GM18909 (cell line): ENCODE data around the gene UQCC3.
"Not testable (repeated sequence)": the region's sequence is repeated elsewhere in the genome, so short reads cannot be mapped to it uniquely, and the experiment has no call there.

Experiments
- ATAC-seq: cut with Tn5 transposase; IDR thresholded peaks from one replicate; pipeline ENCODE4 v1.9.1; 2021; ENCODE audit warnings: mild to moderate bottlenecking; ENCODE audit not compliant: unreplicated experiment, poor library complexity

The UQCC3 gene

DNA sequence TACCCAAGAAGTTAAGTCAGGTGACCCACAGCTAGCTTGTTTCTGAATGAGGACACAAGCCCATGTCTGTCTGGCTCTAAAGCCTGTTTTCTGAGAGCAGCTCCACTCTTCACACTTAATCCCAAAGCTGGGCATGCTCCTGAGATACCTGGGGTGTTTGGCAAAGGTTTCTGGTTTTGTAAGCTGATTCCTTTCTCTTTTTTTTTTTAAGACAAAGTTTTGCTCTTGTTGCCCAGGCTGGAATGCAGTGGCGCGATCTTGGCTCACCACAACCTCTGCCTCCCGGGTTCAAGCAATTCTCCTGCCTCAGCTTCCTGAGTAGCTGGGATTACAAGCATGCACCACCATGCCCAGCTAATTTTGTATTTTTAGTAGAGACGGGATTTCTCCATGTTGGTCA, 22.2 kb downstream of the UQCC3 start:
- not testable (repeated sequence) for ATAC-seq

DNA sequence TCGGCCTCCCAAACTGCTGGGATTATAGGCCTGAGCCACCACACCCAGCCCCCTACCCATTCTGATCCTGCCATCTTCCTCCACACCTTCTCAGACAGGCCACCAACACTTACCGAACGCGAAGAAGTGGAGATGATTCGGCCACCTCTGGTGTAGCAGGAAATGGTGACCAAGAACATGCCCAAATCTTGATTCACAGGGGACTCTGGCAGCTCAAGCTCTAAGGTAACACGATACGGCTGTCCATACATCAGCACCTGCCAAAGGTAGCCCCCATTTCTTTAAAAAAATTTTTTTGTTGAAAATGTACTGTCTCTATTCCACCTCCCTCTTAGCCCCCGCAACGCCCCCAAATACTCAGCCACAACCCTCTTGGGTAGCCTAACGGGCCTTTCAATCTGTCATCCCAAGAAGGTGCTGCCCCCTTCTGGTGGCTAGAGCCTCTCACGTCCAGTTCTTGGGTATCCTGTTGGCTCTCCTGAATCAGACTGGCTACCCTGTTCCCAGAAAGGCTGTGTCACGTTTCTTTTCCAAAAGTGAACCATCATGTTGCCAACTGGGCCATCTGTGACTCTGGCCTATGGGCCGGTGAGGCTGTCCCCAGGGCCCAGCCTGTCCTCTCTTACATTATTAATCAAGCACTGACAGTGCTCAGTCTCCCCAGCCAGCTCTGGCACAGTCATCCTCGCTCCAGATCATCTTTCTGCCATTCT, 23.1 kb downstream of the UQCC3 start:
- ATAC-seq, result no peak

DNA sequence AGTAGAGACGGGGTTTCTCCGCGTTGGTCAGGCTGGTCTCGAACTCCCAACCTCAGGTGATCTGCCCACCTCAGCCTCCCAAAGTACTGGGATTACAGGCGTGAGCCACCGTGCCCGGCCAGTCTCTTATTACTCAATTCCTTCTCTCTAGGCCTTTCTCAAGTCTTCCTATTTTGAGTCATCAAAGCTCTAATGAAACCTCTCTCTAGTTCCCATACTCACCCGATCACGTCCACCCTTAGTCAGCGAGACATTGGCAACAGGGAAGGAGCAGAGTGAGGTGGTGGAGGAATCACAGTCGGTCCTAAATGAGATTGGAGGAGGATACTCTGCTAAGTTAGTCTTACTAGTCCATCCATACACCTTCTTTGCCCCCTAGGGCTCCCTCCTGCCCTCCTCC, 30.8 kb downstream of the UQCC3 start:
- no peak for ATAC-seq

DNA sequence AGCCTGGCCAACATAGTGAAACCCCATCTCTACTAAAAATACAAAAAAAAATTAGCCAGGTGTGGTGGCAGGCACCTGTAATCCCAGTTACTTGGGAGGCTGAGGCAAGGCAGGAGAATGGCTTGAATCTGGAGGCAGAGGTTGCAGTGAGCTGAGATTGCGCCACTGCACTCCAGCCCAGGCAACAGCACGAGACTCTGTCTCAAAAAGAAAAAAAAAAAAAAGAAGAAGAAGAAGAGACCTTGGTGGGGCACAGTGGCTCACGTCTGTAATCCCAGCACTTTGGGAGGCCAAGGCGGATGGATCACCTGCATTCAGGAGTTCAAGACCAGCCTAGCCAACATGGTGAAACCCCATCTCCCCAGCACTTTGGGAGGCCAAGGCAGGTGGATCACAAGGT, 32.4 kb downstream of the UQCC3 start:
- ATAC-seq, result not testable (repeated sequence)

DNA sequence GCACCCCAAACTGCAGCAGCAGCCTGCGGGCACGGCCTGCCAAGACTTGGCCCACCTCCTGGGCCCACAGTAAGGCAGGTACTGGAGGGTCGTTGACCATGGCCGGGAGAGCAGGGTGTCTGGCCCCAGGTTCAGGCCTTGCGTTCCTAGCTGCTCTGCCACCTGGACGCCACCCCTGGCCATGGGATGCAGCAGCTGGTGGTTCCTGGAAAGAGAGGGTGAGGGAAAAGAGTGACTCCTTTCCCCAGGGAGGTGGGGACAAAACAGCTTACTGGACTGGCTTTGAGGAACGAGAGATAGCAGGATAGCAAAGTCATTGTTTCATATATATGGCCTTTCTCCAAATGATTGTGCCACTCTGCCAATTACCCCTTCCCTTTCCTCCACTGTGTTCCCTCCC, 33.9 kb downstream of the UQCC3 start:
- no peak for ATAC-seq

DNA sequence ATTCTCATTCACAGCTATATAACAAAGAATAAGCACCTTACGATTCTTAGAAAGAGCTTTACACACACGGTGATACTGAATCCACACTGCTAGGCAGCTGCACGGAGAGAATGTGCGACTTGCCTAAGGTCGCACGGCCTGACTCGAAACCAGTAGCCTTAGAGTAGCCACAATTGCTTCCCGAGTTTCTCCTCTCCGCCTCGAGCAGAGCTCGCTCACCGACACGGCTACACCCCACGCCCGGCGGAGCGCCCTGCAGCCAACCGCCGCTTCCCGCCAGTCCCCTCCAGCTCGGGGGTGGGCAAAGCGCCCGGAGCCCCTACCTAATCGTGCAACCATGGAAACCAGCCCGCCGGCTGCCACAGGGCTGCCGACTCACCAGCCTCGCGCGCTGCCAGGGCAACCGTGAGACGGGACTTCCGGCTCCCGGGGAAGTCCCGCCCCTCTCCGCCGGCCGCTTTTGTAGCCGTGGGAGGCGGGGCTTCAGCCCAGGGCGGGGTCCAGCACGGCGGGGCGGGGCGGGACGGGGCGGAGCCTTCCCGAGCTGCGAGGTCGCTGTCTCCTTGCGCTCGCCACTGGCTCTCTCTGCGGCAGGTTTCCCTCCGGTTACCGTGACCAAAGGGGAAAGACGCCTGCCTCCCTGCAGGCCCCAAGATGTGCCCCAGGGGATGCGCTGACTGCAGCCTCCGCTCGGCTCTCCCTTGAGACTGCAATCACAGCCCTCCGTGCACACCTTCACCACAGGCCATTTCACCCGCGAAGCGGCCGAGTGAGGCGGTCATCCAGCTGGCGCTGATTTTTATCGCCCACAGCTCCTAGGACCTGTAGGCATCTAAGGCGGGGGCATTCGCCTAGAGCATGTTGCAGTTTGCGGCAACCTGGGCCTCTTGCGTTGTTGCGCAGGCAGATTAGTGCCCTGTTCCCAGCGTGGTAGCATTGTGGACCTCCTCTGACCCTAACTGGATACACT, 34.7 kb downstream of the UQCC3 start:
- peak; percentile 68 for ATAC-seq

DNA sequence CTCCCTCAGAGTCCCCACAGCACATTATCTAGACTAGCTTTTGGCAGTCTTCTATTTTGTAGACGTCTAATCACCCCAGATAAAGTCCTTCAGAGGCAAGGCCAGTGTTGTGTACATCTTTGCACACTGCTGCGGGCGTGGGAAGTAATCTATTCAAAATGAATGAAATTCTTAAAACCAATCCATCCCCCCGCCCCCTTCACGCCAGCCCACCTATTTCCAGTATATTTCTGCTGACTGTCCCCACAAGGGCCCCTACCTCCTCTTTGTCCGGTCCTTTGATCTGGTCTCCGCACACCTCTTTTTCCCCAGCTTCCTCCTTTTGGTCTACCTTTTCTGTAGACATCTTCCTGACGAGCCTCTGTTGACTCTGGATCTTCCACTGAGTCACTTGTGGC, 35.4 kb downstream of the UQCC3 start:
- no peak for ATAC-seq

DNA sequence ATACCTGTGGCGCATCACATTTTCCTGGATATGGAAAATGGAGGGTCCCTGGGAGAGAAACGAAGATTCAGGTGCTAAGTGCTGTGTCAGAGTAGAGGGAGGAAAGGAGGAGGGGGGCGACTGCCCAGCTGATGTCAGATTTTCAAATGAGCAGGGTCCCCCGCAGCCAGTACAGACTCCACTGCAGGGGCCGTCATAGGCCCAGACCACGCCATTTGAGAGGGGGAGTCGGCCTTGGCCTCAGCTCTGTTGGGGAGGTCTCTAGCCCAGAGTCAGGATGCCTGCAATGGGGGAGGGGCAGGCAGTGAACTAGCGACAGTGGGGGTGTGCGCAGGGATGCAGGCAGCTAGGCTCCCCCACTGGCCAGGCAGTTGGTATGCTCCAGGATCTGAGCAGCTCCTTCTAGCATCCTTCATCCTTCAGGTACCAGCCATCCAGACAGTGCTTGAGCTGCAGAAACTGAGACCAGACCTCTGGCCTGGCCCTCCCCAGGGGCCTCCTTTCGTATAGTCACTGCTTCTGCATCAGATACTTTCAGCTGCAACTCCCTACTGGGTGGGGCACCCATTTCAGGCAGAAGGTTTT, 35.9 kb downstream of the UQCC3 start, which contains the start of the genes BSCL2 and GNG3:
BSCL2 (minus strand) TSS at position 148 of the 585 bp plus-strand sequence. CDS start 229 bp downstream, outside the sequence.
GNG3 (plus strand) TSS at position 400 of the 585 bp plus-strand sequence. CDS start 620 bp downstream, outside the sequence.
- no peak for ATAC-seq

DNA sequence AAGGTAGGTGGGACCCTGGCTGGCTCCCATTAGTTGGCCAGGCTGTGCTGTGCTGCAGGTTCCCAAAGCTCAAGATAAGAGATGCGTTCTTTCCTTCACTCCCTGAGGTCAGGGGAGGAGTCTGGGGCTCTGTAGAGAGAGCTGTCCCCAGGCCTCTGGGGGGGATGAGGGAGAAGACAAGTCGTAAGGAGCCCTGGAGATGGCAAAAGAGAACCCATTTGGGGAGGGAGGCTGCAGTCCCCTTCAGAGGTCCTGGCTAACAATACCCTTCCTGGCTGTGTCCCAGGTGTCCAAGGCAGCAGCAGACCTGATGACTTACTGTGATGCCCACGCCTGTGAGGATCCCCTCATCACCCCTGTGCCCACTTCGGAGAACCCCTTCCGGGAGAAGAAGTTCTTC, 36.9 kb downstream of the UQCC3 start:
- ATAC-seq, result no peak

DNA sequence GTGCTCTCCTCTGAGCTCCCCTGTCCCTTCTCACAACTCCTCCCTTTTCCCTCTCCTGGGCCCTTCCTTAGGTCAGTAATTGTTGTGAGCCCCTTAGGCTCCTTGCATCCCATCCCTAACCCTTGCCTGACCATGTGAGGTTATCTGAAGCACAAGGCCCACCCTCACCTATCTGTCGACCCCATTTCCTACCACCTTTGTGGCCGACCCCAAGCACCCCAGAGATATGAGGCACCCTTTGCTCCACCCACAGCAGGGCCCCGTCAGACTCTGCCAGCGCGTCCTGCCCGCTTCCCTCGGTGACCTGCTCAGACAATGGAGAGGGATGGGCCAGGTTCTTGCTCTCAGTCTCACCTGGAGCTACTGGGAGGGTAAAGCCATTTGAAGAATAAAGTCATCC, 37.3 kb downstream of the UQCC3 start:
- ATAC-seq, result peak; percentile 4

DNA sequence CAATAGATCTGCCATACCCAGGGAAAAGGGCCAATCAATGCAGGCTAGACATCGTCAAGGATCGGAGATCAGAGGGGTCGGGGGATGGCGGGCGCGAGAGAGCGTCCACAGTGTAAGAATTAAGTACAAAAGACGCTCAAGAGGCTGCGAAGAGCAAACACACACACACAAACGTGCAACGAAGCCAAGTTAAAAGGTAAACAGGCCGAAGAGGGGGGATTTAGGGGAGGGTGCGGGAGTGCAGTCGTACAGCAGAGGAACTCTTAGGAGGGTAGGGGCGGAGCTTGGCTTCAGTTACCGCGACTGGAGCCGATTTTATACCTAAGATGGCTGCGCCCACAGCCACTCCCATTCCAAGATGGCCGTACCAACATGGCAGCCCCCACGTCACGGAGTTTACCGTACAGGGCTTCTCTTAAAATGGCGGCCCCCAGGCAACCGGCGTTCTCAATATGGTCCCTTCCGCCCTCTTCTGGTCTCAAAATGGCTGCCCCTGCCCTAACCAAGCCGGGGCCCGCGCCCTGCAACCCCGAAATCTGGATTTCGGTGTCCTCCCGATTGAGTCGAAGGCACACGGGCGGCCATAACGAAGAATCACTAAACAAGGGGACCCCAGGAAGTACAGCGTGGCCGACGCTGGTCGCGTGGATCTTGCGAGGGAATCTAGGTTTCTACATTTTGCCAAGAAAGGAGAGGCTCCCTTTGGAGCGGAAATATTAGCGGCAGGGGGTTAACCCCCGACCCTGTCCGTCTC, 38.0 kb downstream of the UQCC3 start:
- ATAC-seq, result peak; percentile 64

DNA sequence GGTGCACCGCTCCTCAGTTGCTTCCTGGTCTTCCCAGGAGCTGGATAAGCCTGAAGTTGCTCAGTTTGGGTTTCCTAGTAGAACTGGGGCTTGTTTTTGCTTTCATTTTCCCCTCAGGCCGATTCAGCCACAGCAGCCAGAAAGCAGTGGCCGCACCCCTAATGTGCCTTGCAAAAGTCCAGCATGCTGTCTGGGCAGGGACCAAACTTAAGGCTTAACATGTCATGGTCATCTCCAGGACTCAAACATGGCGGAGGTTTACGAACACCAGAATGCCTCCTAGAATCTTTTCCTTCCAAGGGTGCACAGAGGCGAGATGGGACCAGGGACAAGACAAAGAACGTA, 38.5 kb downstream of the UQCC3 start:
- ATAC-seq, result no peak

DNA sequence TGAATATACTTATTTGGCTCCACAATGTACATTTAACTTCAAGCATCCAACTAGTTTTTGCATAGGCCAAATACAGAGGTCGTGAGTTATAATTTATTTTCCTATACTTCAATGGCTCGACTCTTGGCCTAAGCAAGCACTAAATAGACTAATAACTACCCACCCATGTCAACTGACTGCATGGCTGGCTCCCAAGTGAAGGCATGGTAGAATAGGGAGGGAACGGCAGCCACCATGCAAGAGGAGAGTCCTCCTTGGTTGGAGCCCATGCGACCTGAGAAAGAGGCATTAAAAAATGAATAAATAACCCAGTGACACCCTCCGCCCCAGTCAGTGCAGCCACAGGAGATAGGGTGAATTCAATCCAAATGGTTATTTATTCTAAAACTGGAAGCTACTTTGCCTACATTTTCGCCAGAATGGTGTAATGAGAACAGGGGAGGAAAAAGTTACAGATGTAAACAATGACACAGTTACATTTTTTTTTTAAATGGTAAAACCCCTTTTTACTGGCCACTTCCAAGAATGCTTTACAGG, 40.9 kb downstream of the UQCC3 start:
- no peak for ATAC-seq

DNA sequence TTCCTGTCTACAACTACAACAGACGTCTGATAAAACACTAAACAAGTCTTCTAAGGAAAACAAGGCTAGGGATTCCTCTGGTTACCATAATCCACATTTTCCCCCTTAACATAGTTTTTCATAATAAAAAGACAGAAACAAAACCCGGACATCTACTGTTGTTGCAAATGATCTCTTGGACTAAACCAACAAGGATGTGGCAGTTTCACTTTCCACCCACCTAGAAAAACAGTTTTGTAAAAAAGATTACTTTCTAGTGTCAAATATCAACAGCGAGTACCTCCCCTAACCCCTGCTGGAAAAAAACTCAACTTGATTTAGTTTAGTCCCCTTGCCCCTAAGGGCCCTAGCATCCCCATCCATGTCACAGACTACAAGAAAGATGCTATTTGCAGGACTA, 41.4 kb downstream of the UQCC3 start:
- no peak for ATAC-seq

DNA sequence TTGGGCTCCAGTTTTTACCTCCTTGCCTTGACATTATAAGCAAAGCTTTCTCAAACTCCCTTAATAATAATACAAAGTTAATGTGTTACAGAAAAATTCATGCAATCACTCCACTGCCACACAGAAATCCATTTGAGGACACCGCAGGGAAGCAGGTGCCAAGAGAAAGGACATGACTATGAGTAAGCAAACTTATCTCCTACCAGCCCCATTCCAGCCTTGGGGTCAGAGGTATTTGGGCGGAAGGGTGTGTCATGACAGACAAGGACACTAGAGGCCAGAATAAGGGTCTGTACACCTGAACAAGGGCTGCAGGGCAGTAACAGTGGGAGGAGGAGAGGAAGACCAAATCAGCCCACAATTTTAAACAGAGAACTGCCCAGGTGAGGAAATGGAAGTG, 41.9 kb downstream of the UQCC3 start:
- no peak for ATAC-seq

DNA sequence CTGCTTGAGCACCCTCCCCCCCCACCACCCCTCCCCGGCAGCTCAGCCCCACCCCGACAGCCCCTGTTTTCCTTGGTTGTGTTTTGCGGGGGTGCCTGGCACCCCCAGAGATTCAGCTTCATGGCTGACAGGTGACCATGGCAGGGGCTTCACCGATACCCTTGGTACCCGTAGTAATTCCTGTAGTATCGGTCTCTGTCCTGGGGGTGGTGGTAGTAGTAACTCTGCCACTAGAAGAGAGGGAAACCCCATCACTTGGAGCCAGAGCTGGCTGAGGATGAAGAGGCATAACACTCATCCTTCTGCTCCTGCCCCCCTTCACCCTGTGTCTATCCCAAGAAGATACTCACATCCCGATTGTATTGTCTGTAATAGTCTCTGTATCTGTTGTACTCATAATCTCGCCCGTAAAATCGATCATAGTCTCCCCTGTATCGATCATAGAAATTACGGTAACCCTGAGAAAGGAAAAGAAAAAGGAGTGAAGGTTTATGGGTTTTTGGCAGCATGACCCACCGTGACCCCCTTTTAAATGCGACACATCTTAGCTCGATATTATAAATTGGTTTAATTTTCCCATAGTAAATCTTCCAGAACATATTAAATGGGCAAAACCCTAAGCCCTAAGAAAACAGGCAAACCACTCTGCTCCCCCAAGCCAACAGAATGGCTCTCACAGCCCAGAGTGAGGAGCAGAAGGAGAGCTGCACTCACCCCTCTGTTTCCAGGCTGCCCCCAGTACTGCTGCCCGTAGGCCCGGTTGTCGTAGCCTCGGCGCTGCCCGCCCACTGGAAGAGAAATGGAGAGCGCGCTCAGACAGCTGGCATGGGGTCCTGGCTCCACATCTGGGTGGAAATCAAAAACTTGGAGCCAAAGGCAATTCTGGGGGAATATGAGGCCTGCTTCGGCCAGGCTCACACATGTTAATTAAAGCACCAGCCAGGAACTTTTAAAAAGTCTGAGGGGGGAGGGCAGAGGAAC, 44.0 kb downstream of the UQCC3 start:
- ATAC-seq, result no peak

DNA sequence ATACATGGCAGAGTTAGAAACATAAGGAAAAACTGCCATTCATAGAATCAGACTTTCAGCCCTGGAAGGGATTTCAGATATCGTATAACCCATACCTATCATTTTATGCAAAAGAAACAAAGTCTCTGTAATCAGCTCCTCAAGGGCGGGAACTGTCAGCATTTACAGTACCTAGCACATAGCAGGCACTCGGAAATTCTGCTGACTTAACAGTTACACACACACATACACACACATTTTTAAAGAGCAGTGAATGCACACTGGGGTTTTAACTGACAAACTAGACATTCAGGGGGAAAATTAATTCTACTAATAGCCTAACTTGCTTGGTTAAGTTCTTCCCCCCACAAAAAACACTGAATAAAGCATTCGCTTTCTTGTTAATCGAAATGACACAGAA, 44.7 kb downstream of the UQCC3 start:
- ATAC-seq, result no peak

DNA sequence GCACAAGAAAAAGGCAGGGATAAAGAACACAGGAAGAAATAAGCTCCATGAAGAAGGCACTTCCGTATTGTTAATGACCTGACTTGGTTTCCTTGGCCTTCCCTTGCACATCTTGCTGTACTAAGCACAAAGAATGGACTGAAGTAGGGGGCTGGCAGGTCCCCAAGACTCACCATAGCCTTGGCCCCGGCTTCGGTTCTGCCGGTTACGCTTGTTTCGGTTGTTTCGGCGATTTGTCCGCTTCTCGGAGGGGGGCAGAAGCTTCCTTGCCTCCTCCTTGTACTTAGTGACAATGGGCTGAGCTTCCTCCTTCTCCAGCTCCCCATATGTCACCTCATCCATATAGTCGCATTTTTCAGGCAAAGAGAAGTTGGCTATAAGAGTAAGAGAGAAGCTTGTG, 45.3 kb downstream of the UQCC3 start:
- no peak for ATAC-seq
